HEK293 (cell line): ENCODE results near the gene PRELID2.

Source experiments
- KLF16 ChIP-seq: fragments of 450-650 bp; formaldehyde crosslinking; IDR thresholded peaks from 2 replicates; pipeline ENCODE4 v1.5.1; 2017; ENCODE audit warnings: missing biosample characterization, missing genetic modification characterization
- ZNF133 ChIP-seq: fragments of 450-650 bp; formaldehyde crosslinking; IDR thresholded peaks from 2 replicates; pipeline ENCODE4 v1.5.1; 2016; ENCODE audit warnings: missing biosample characterization, missing genetic modification characterization
- ZNF175 ChIP-seq: fragments of 450-650 bp; formaldehyde crosslinking; IDR thresholded peaks from 2 replicates; pipeline ENCODE4 v1.5.1; 2016; ENCODE audit warnings: missing biosample characterization, missing genetic modification characterization
- ZNF394 ChIP-seq: fragments of 450-650 bp; formaldehyde crosslinking; IDR thresholded peaks from 2 replicates; pipeline ENCODE4 v1.5.1; 2016; ENCODE audit warnings: missing biosample characterization, missing genetic modification characterization, mild to moderate bottlenecking, moderate library complexity, borderline replicate concordance
- ZNF510 ChIP-seq: fragments of 450-650 bp; formaldehyde crosslinking; IDR thresholded peaks from 2 replicates; pipeline ENCODE4 v1.5.1; 2018; ENCODE audit warnings: mild to moderate bottlenecking, missing genetic modification characterization, missing biosample characterization; ENCODE audit not compliant: insufficient replicate concordance
- ZNF585B ChIP-seq: fragments of 450-650 bp; formaldehyde crosslinking; IDR thresholded peaks from 2 replicates; pipeline ENCODE4 v1.5.1; 2016; ENCODE audit warnings: missing biosample characterization, missing genetic modification characterization
- TF ChIP-seq, protein P1 (sequence below): IDR thresholded peaks from 2 replicates; pipeline ENCODE4 v1.6.1; 2011; ENCODE audit warnings: mild to moderate bottlenecking, low read depth, low read length, borderline replicate concordance
- TF ChIP-seq, protein P2 (sequence below): fragments of 450-650 bp; formaldehyde crosslinking; IDR thresholded peaks from 2 replicates; pipeline ENCODE4 v1.5.1; 2016; ENCODE audit warnings: missing biosample characterization, missing genetic modification characterization

DNA sequence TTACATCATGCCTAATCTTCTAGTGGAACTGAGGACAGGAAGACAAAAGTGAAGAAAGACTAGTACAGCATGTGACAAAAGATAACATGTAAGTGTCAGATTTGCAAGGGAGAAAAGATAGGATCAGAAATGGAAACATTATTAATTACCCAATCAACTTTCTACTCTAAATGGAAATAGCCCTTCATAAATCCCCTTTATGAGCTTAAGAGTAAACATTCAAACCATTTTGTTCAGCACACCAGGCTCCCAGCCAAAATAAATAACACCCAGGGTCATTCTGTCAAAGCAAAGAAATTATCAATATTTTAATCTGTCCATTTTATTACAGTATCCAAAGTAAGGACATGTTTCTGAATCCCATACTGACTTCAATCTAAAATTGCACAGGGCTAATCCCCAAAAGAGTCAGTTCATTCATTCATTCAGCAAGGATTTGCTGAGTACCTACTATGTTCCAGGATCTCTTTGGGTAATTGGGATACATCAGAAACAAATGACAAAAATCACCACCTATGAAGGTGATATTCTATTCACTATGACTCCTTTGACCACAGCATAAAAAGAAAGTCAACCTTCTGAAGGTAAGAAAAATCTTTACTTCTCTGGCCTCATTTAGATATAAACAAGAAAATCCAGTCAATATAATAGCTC, 5.3 kb downstream of the PRELID2 start:
- TF ChIP-seq ZNF175 (tag by site-specific recombination) (no peak), ZNF133 (no peak), ZNF585B (tag by site-specific recombination) (no peak), KLF16 (no peak), ZNF394 (tag by site-specific recombination) (no peak), ZNF510 (tag by site-specific recombination) (no peak)
- TF ChIP-seq, protein P1, sequence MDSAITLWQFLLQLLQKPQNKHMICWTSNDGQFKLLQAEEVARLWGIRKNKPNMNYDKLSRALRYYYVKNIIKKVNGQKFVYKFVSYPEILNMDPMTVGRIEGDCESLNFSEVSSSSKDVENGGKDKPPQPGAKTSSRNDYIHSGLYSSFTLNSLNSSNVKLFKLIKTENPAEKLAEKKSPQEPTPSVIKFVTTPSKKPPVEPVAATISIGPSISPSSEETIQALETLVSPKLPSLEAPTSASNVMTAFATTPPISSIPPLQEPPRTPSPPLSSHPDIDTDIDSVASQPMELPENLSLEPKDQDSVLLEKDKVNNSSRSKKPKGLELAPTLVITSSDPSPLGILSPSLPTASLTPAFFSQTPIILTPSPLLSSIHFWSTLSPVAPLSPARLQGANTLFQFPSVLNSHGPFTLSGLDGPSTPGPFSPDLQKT = no peak
- TF ChIP-seq, protein P2, sequence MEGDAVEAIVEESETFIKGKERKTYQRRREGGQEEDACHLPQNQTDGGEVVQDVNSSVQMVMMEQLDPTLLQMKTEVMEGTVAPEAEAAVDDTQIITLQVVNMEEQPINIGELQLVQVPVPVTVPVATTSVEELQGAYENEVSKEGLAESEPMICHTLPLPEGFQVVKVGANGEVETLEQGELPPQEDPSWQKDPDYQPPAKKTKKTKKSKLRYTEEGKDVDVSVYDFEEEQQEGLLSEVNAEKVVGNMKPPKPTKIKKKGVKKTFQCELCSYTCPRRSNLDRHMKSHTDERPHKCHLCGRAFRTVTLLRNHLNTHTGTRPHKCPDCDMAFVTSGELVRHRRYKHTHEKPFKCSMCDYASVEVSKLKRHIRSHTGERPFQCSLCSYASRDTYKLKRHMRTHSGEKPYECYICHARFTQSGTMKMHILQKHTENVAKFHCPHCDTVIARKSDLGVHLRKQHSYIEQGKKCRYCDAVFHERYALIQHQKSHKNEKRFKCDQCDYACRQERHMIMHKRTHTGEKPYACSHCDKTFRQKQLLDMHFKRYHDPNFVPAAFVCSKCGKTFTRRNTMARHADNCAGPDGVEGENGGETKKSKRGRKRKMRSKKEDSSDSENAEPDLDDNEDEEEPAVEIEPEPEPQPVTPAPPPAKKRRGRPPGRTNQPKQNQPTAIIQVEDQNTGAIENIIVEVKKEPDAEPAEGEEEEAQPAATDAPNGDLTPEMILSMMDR (tag by site-specific recombination) = no peak
